ENCODE data around the gene BEGAIN.

Gene BEGAIN

DNA sequence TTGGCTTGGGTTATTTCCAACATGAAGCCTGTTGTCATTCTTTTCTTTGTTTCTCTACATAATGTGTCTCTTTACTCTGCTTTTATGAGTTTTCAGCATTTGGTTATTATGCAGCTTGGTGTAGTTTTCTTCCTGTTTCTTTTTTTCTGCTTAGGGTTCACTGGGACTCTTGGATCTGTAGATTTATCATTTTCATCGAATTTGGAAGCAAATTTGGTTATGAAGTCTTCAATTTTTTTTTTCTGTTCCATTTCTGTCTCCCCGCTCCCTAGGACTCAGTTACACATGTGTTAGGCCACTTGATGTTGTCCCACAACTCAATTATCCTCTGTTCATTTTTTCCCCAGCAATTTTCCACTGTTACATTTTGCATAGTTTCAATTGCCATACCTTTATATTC is 13.8 kb upstream of the BEGAIN start:
- DNase-seq (ENCODE audit: low spot score) = no peak

DNA sequence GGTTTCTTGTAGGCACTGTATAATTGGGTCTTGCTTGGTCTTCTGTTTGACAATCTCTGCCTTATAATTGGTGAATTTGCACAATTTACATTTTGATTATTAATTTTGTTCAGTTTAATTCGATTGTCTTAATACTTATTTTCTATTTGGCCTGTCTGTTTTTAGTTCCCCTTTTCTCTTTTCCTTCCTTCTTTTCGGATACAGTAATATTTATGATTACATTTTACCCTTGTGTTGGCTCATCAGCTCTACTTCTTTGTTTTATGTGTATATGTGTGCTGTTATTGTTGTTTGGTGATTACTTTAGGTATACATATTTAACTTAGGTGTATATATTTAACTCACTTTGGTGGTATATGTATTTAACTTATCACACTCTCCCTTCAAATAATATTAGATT is 12.8 kb upstream of the BEGAIN start:
- no peak for DNase-seq (ENCODE audit: low spot score)

DNA sequence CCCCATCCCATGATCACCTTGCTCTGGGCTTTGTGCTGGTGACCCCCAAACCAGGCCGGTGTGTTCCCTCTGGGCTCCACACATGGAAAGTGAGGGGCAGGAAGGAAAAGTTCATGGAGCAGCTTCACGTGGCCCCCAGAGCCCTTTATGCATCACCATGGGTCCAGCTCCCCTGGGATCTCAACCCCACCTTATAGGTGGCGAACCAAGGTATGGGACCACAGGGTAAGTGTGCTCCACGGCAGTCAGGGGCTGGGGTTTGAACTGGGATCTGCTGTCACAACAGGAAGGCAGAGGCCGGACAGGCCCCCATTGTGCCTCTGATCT is 7.4 kb upstream of the BEGAIN start:
- DNase-seq (ENCODE audit: low spot score) = no peak

DNA sequence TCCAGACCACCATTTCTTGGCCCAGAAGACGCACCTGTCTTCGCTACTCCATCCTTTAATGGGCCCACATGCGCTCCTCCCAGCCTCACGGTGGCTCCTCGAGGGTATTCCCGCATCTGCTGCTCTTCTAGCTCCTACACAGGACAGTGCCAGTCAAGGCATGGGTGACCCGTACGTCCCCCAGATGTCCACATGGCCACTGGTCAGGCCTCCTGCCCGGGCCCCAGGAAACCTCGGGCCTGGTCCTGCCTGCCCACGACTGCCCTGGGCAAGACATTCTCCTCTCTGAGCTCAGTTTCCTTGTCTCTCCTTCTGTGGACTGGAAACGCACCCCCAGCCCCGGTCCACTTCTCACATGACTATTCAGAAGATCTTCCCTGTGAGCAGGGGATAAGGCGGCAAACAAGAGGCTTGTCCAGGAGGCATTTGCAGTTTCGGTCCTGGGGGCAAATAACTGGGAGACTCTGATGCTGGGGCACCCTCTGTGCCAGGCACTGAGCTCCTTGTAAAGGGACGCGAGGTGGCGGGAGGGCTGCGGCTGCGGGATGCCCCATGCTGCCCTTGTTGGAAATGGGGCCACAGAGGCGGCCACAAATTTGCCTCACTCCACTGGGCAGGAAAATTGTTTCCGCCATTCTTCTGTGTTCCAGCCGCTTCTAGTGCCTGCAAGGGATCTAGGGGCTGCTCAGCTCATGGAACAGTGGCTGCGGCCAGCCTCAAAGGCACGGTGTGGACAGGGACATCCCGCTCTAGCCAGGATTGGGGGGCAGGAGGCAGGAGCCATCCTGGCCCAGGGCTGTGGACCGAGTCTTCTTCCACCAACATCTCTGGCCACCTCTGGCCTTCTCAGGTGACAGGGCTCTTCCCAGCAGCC is 6.8 kb upstream of the BEGAIN start:
- no peak for DNase-seq (ENCODE audit: low spot score)

DNA sequence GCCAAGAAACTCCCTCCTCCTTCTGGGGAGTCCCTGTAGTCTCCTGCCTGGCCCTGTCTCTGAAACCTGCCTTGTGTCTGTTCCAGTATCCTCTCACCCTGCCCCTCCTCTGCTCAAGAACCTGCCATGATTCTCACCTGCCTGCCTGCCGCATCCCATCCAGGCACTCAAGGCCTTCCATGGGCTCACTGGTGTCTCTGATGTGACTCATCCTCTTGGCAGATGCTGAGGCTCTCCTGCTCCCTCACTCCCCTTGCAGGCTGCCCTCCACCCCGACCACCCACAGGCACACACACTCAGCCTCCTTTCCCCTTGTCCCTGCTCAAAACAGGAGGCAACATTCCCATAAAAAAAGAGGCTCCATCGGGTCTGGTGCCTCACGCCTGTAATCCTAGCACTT is 5.8 kb upstream of the BEGAIN start:
- no peak for DNase-seq (ENCODE audit: low spot score)

DNA sequence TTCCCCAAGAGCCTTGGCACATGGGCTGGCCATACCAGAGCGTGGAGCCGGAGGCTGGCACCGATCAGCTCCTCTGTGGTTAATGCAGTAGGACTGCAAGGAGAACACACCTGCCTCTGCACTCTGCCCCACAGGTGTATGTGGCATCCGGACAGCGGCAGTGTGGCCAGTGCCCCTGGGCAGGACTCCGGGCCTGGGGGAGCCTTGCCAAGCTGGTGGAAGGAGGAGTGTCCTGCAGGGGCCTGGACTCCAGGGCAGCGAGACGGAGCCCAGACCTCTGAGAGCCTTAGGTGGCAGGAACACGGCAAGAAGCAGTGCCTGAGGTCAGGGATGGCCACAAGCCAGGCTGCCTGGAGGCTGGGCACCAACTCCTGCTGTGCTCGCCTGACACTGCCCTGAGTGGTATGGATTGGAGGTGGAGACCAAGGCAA is 5.3 kb upstream of the BEGAIN start:
- DNase-seq (ENCODE audit: low spot score) = no peak

DNA sequence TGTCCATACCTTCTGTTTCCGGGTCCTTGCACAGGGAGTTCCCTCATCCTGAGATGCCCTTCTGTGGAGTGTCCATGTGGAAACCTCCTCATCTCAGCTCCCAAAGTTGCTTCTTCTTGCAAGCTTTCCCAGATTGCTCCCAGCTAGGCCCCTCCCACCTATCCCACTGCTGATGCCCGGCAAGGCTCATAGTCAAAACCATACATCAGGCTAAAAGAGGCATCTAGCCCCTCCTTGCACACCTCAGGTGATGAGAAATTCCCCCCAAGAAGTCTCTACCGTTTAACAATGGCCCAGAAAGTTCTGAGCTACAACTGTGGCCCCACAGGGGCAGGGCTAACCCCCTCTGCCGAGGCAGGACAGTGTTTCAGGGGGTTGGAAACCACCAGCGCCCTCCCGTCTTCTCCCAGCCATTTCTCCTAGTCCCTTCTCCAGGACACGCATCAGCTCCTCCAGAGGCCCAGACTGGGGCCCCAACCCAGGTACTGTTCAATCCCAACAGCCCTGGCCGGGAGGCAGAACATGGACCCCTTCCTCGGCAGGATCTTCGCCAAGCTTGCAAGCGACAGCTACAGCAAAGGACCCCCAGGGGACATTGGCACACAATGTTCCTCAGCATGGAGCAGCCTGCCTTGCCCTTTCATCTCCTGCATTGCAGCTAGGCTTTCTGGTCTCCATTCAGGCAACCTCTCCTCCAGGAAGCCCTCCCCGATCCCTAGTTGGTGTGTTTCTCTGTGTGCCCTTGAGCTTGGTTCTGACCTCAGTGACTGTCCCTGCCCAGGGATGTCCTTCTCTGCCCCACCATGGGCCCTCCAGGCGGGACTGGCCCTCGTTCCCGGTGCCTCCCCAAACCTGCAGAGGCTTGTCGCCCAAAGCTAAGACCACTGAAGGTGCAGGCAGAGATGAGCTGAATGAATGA is 4.5 kb upstream of the BEGAIN start:
- DNase-seq (ENCODE audit: low spot score) = no peak

DNA sequence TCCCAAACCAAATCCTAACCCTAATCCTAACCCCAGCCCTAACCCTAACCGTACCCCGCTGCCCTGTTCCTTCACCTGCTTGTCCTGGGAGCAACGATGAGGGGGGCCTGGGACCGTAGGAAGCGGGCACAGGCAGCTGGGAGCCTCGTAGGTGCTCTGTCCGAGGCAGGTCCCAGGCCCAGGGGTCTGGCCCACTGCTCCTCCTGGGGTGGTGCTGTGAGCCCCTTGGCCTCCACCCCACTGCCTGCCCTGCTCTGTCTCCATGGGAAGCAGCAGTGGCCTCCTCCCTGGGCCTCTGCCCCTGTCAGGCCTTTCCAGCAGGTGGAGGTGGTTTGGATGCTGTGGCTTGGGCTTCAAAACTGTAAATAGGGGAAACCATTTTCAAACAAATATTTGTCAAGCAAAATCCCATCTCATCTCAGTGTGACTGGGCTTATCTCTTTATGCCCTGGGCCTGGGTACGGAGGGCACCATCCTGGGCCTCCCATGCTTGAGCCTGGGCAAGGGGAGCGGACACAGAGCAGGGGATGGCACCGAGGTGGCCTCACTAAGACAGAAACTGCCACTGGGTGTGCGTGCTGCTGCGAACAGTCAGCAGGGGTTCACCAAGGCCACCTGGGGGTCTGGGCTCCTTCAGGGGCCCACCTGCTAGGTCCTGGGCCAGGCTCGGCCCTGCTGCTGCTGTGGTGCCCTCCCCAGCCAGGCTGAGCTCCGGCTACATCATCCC is 3.7 kb upstream of the BEGAIN start:
- DNase-seq (ENCODE audit: low spot score) = no peak

DNA sequence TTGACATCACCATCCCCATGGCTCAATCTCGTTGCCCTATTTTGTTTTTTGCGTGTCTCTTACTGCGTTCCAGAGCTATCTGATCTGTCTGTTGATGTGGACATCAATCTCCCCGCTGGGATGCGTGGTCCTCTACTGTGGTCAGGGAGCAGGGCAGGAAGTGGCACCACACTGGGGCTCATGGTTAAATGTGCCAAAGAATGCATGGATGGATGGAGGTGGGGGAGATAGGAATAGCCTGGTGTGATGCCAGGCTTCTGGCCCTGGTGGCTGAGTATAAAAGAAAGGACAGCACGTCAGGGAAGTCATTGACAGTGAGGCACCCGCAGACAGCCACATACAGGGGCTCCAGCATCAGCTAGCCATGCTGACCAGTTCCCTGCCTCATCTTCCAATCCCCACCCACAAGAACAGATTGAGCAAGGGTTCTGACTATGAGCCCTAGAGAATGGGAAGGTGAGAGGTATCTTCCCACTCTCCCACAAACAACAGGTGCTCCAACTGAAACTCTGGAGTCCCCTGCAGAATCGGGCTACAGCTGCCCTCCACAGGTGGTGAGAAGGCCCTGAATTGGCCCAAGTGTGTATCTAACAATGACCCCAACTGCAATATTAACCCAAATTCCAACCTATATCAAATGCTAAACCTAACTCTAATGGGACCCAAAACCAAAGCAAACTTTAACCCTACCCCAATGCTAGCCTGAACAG is 2.7 kb upstream of the BEGAIN start:
- no peak for DNase-seq (ENCODE audit: low spot score)

DNA sequence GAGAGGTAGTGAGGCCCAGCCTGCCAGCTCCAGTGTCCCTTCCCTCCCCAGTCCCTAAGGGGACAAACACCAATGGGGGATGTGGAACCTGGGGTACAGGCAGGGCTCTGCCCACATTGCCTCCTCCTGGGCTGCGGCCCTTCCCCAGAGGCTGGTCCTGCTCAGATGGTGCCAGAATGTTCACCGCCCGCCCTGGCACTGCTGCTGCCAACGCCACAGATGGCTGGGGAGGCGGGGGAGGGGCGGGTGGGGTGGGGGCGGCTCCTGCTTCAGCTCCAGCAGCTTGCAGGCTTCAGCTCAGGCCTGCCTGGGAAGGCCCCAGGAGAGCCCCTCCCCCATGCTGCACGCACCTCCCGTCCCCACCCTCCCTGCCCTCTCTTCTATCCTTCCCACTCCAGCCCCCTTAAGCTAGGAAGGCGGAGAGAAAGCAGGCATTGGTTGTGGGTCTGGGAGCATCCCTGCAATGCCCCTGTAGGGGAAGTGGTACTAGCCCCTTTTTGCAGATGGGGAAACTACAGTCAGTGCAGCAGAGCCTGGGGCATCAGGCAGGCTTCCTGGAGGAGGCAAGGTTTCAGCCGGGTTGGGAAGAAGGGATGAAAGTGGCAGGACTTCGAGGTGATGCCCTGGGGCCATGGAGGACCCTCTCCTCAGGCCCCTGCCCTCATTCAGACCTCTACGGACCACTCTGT is 2.0 kb upstream of the BEGAIN start:
- no peak for DNase-seq (ENCODE audit: low spot score)

DNA sequence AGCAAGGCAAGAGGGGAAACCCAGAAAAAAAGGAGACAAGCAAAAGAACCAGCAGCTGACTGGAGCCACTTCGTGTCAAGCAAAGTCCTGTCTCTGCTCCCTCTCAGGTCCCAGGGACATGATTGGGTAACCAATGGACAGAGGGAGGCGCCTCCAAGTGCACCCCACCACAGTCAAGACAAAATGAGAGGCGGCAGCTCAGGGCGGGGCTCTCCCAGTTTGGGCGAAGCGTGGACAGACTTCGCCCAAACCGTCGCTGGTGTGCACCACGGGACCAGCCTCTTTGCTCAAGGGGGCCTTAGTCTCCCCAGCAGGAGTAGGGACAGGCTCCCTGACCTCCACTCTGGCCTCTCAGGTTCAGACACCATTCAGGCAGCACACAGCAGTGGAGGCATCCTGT is 1.5 kb upstream of the BEGAIN start:
- no peak for DNase-seq (ENCODE audit: low spot score)

DNA sequence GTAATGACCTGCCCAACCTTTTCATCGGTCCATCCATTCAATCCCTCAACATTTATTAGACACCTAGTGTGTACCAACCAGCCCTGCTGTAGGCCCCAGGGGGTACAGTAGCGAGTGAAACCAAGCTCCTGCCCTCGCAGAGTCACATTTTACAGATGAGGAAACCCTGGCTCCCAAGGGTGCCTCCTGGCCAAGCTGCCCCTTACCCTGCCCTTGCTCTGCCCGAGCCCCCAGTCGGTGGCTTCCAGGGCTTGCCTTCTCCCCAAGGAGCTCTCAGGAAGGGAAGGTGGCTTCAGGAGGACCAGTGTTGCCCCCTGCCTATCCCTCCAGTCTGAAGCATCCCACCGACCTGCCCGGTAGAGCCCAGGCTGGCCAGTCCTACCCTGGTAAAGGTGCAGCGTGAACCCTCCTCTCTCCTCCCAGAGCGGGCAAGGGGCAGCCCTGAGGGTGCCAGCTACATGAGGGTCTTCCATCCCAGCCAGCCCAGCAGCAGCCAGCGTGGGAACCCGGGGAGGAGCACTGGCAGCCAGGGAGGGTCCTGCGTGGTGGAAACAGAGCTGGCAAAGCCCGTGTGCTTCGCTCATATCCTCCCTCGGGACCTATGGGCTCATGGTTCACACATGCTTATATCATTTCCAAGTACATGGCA is 670 bp upstream of the BEGAIN start:
- DNase-seq (ENCODE audit: low spot score) = no peak

DNA sequence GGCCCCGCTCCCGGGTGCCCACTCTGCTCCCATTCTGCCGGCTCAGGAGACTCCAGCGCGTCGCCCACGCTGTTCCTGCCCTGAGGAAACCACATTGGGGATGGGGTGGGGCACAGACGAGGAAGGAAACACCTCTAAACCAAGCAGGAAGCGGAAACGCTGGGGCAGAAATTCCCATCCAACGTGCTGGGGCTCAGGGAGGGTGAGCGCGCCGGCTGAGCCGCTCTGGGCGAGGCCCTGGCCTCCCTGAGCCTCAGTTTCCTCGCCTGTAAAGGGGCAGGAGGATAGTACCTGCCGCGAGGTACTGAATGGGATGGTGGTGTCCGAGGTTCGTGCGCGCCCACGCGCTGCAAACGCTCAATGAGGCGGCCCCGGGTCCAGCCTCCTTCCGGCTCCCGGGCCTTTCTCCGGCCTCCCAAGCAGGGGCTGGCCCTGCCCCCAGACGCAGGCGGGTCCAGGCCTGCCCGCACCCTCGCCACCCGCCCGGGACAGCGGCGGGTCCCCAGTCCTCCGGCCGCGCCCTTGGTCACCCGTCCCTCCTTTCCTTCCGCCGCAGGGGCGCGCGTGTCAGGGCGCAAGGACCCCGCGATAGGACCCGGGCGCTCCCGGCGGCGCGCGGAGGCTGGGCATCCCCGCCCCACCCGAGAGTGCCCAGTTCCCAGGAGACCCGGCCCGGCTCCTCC is 673 bp downstream of the BEGAIN start:
- DNase-seq (ENCODE audit: low spot score) = no peak

DNA sequence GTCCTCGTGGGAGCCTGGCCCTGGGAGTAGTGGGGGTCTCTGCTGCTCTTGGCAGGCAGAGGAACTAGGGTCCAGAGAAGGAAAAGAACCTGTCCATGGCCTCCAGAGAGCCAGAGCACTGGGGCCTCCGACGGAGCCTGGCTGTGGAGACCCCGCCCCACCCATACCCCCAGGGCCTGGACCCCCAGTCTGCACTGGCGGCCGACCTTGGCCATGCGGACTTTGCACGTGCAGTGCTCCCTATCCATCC is 1.1 kb downstream of the BEGAIN start:
- DNase-seq (ENCODE audit: low spot score) = no peak

DNA sequence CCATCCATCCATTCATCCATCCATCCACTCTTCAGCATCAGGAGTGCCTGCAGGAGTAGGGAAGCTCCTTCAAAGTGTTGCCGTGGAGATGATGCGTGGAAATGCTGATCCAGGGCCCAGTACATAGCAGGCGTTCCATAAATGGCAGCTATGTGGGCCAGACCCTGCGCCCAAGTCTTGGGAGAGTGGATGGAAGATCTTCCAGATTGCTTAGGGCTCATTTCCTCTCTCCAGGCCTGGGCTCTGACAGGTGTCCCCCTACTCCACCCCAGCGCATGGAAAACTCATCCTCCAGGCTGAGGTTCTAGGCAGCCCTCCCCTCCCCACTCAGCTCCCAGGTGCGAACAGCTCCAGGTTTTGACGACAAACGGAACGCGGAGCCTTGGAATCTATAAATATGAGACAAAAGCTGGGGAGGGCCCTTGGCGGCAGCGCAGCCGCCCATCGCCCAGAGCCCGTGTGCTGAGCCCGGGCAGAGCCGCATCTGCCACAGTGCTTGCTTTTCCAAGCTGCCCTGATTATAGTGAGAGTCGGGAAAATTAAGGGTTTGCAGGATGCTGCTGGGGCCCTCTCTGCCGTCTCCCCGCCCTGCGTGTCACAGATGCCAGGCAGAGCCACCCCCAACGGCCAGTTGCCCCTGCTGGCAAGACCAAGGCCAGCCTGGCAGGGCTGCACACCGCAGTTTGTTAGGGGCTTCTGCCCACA is 1.6 kb downstream of the BEGAIN start:
- DNase-seq (ENCODE audit: low spot score) = no peak

DNA sequence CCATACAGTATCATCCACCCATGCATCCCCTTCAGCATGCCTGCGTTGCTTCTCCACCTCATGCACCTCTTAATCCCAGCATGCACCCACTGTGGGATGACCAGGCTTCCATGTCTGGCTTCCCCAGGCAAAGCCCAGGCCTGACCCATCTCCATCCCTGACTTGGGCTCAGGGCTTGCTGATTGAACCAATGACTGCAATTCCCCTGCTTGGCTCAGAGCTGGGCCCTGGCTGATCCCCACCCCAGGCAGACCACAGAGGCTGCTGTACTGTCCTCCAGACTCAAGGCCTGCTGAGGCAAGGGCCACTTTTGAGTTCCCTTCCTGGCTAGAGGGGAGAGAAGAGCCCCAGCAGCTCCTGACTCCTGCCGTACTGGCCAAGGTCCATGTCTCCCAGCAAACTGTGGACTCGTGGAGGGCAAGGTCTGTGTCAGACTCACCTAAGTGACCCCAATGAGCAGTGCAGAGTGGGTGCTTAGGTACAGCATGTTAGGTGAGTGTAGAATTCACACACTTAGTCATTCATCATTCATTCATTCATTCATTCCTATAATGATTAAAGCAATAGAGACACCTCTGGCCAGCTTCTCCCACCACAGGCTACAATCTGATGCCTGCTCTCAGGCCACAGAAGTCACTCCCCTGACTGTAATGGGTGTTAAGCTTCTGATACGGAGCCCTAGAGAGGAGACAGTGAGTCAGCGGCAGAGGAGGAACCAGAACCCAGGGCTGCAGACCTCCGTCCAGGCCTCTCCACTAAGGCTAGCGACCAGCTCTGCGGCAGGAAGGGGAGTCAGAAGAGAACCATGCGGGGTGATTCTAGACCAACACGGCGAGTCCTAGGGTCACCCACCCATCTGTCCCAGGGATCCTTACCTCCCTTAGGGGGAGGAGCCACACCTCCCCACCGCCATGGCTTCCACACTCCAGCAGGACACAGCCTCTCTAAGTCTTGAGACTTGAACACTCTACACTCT is 2.9 kb downstream of the BEGAIN start:
- no peak for DNase-seq (ENCODE audit: low spot score)

DNA sequence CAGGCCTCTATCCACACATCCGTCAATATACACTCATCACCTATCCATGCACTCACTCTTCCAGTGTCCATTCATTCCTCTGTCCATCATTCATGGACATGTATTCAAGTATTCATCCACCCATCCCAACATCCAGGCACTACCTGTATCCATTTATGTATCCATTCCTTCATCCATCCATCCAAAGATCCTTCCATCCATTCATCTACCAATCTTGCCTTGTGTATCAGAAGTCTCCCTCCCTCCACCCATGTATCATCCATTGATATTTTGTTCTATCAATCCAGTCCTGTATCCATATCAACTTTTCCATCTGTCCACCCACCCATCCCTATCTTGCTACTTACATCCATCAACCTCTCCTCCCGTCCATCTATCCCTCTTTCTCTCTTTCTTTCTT is 4.0 kb downstream of the BEGAIN start:
- DNase-seq (ENCODE audit: low spot score) = no peak

DNA sequence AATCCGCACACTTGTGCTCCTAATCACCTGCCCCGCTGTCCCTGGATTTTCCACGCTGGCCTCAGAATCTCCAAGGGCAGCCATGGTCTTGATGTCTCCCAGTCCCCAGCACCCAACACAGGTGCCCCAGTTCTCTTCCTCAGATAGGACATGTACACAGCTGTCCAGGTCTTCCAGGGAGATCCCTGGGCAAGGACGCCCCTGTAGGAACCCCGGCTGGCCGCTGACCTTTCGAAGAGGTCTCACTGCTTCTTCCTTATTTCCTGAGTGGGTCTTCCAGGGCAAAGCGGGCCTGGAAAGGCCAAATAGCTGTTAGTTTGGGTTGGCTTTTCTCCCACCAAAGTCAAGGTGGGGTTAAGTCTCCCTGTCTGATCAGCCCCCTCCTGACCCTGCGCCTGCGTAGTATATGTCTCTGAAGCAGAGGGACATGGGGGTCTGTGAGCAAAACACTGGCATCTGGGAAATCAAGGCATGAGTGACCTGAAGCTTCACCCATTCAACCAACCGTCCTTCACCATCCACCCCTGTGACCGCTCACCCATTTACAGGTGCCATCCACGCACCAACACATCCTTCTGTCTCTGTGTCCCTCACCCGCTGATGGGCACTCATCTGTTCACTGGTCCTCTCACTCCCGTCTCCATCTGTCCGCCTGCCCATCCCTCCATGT is 4.6 kb downstream of the BEGAIN start:
- DNase-seq (ENCODE audit: low spot score) = no peak

All from CD4-positive, alpha-beta T cell treated with Interleukin-2 at 100 ng/mL for 4 hours (primary cell).